Kidney epithelial cell (primary cell): ENCODE measurements around the gene RNPEPL1. TPM values are rescaled to one million over a fixed set of nuclear protein-coding genes. Genes with fewer than 3 reads are reported as not detected.
"Not testable (repeated sequence)": the region's sequence is repeated elsewhere in the genome, so short reads cannot be mapped to it uniquely, and the experiment has no call there.

Experiments used
- DNase-seq: peaks from one replicate; pipeline ENCODE4 v3.0.0-alpha.2; 2010; ENCODE audit warnings: low read depth
- H3K27me3 ChIP-seq: 2 replicates; pipeline ENCODE4 v1.6.0; 2011; ENCODE audit warnings: low read length; ENCODE audit not compliant: control insufficient read depth, insufficient read depth
- H3K36me3 ChIP-seq: 2 replicates; pipeline ENCODE4 v1.5.1; 2011; ENCODE audit warnings: low read length; ENCODE audit not compliant: control insufficient read depth, insufficient read depth
- H3K4me3 ChIP-seq: 2 replicates; pipeline ENCODE4 v1.5.1; 2011; ENCODE audit warnings: low read depth, mild to moderate bottlenecking, control low read depth, low read length
- total RNA-seq: library from RNA; depleted of rRNA; stranded (reverse); fragments of >200 nt; gene quantifications from 2 replicates; pipeline ENCODE4 v1.2.3, GENCODE V29; 2015
- TF ChIP-seq, protein P1 (sequence below): IDR thresholded peaks from 2 replicates; pipeline ENCODE4 v1.5.1; 2011; ENCODE audit warnings: mild to moderate bottlenecking, moderate library complexity, low read length, control low read depth, inconsistent platforms; ENCODE audit not compliant: insufficient read depth, poor library complexity, severe bottlenecking

RNPEPL1 gene, protein sequence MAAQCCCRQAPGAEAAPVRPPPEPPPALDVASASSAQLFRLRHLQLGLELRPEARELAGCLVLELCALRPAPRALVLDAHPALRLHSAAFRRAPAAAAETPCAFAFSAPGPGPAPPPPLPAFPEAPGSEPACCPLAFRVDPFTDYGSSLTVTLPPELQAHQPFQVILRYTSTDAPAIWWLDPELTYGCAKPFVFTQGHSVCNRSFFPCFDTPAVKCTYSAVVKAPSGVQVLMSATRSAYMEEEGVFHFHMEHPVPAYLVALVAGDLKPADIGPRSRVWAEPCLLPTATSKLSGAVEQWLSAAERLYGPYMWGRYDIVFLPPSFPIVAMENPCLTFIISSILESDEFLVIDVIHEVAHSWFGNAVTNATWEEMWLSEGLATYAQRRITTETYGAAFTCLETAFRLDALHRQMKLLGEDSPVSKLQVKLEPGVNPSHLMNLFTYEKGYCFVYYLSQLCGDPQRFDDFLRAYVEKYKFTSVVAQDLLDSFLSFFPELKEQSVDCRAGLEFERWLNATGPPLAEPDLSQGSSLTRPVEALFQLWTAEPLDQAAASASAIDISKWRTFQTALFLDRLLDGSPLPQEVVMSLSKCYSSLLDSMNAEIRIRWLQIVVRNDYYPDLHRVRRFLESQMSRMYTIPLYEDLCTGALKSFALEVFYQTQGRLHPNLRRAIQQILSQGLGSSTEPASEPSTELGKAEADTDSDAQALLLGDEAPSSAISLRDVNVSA
- 91.3 and 122 TPM in 2 replicates for total RNA-seq

DNA sequence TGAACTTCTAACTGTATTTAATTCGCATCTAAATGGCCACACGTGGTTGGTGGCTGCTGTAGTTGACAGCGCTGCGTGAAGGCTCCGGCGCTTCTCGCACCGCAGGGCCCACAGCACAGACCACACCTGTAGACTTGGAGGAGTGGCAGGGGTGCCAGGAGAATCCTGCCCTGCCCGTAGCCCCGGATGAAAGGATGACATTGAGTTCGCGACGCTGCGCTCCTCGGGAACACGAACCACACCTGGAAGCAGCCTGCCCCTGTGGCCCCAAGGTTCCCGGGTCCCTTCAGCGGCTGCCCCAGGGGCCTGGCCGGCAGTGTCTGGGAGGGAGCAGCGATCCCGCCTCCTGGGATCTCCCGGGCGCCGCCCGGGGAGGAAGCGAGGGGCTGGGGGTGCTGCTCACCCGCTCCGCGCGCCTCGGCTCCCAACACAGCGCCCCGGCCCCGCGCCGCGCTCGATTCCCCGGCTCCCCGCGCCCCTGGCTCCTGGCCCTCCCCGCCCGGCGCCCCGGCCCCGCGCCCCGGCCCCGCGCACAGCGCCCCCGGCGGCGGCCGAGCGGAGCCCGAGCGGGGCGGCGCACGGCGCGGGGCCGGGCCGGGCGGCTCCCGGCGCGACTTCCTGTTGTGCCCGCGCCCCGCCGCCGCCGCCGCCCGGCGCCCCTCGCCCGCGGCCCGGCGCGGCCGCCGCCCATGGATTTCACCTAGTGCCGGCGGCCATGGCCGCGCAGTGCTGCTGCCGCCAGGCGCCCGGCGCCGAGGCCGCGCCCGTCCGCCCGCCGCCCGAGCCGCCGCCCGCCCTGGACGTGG is at the start of gene RNPEPL1:
TSS of gene RNPEPL1 (plus strand) at position 613 of the 806 bp plus-strand sequence. CDS start at position 716, 103 bp downstream.
- Histone ChIP-seq H3K36me3 (no peaks in the 10 kb centered on the region), H3K4me3 (peak within 1 kb of the TSS; percentile 56), H3K27me3 (no peaks in the 10 kb centered on the region)
- DNase-seq, result no peak
- TF ChIP-seq, protein P1, sequence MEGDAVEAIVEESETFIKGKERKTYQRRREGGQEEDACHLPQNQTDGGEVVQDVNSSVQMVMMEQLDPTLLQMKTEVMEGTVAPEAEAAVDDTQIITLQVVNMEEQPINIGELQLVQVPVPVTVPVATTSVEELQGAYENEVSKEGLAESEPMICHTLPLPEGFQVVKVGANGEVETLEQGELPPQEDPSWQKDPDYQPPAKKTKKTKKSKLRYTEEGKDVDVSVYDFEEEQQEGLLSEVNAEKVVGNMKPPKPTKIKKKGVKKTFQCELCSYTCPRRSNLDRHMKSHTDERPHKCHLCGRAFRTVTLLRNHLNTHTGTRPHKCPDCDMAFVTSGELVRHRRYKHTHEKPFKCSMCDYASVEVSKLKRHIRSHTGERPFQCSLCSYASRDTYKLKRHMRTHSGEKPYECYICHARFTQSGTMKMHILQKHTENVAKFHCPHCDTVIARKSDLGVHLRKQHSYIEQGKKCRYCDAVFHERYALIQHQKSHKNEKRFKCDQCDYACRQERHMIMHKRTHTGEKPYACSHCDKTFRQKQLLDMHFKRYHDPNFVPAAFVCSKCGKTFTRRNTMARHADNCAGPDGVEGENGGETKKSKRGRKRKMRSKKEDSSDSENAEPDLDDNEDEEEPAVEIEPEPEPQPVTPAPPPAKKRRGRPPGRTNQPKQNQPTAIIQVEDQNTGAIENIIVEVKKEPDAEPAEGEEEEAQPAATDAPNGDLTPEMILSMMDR, result no peak

DNA sequence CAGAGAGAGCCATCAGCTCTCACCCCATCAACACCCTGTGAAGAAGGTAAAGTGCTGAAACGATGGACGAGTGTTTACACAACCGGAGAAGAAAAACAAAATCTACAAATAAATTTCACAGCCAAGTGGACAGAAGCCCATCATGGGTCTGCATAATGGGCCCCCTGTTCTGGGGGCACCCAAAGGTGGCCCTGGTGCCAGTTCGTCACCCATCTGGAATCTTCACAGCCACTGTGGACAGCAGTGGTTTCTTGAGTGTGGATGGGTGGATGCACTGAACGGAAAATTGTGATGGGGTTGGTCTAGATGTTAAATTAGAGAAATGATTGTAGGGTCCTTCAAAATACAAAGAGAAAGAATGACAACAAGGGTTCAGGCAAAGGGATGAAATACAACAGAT is 49.3 kb upstream of the RNPEPL1 start:
- TF ChIP-seq, protein P1, result no peak
- no peak overlapping the region for H3K4me3 ChIP-seq
- DNase-seq, result no peak
- no peaks in the 10 kb centered on the region for H3K36me3 ChIP-seq
- H3K27me3 ChIP-seq, result peaks cover 20% of the 10 kb centered on the region

DNA sequence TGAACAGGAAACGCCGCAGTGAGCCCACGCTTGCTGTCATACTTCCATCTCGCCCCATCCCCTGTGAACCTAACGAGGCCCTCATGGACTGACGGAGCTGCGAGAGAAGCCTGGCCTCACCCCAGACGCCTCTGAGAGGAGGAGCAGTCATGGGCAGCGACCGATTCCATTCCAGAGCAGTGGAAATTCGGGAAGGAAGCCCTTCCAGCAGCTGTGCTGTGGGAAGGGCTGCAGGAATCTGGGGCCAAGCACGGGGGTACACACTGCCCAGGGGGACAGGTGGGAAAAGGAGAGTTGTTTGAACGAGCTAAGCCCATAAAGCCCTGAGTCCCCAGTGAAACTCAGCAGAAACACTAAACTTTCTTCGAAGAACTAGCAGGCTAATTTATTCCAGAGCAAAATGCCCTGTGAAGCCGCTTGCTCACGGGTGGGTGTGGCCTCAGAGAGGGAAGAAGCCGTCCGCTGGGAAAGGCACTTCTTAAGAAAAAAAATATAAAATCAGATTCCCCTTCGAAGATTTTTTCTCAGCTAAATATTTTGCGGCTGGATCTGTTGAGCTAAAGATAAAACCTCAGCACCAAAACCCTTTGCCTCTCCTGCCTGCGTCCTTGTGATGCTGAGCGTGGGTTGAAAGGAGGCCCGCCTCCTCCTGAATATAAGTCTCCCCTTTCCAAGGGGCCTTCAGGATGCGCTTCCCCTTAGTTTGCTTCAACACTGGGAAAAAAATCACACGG is 48.7 kb upstream of the RNPEPL1 start:
- Histone ChIP-seq H3K4me3 (no peak overlapping the region), H3K36me3 (no peaks in the 10 kb centered on the region), H3K27me3 (peaks cover 20% of the 10 kb centered on the region)
- TF ChIP-seq, protein P1, result no peak
- no peak for DNase-seq

DNA sequence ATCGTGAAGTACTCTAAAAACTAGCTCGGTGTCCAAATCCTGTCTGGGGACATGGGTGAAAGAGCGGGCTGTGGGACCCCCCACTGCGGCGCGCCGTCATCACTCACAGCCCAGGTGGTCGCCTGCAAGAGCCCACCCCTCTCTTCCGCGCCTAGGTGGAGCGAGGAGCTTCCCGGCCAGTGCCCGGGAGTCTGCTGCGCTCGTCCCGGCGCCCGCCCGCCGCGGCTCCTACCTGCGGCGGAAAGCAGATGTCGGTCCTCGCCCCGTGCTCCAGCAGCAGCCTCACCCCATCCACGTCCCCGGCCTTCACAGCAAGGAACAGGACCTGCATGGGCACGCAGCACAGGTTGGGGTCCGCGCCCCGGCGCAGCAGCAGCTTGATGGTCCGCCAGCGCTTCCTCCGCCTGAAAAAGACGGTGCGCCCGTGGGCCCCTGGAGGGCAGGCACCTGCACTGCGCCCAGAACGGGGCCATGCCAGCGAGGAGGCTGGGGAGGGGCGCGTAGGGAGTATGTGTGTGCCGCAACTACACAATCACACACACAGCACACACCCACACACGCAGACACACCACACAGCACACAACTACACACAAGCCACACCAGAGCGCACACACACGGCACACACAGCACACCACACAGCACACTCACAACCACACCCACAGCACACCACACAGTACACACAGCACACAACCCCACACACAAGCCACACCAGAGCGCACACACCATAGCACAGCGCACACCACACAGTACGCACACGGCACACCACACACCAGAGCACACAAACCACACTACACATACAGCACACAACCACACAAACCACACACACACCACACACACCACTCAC is 47.9 kb upstream of the RNPEPL1 start:
- Histone ChIP-seq H3K27me3 (peaks cover 20% of the 10 kb centered on the region), H3K4me3 (peak overlapping the region; percentile 17), H3K36me3 (no peaks in the 10 kb centered on the region)
- no peak for DNase-seq
- TF ChIP-seq, protein P1, result peak; percentile 17

DNA sequence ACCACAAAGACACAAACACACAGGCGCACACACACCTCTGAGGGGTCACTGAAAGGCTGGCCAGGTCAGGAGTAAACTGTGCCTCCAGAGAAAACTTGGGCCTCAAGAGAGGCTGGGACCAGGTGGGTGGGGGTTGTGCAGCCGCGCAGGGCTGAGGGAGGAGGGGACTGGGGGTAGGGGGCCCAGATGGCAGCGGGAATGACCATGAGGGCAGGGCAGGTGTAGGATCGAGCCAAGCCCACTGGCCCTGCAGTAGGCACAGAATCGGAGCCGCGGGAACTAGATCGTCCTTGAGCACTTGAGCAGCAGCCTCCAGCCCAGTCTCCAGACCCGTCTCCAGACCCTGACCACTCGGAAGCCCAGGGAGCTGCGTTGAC is 47.3 kb upstream of the RNPEPL1 start:
- DNase-seq, result no peak
- TF ChIP-seq, protein P1, result no peak
- Histone ChIP-seq H3K27me3 (peaks cover 20% of the 10 kb centered on the region), H3K36me3 (peaks cover 2% of the 10 kb centered on the region), H3K4me3 (no peak overlapping the region)

DNA sequence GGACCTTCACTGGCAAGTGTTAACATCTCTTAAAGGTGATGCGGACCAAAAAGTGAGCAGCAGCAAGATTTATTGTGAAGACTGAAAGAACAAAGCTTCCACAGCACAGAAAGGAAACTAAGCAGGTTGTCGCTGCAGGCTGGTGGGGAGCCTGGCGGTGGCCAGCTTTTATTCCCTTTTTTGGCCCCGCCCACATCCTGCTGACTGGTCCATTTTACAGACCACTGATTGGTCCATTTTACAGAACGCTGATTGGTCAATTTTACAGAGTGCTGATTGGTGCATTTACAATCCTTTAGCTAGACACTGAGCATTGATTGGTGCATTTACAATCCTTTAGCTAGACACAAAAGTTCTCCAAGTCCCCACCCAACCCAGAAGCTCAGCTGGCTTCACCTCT is 46.4 kb upstream of the RNPEPL1 start:
- DNase-seq, H3K4me3 ChIP-seq, H3K36me3 ChIP-seq: not testable (repeated sequence)
- H3K27me3 ChIP-seq, result peaks cover 20% of the 10 kb centered on the region
